HEK293 (cell line): ENCODE results near the gene CYP27C1.

Source experiments
- CTCF ChIA-PET: fragments of 350-600 bp; formaldehyde crosslinking; extraction: SDS; loops from one replicate; lab custom pipeline; 2021; ENCODE audit warnings: antibody characterized with exemption; lab: Yijun Ruan, JAX
- POLR2A ChIA-PET: fragments of 300-600 bp; formaldehyde crosslinking; extraction: SDS; loops from one replicate; lab custom pipeline; 2020; ENCODE audit warnings: antibody characterized with exemption, inconsistent platforms; lab: Yijun Ruan, JAX
- H3K27ac ChIP-seq: fragments of 200-500 bp; sonication (Bioruptor generic); 2 replicates; pipeline ENCODE4 v1.5.1; 2014; ENCODE audit warnings: low read depth, low read length, control low read depth, inconsistent platforms; ENCODE audit errors: extremely low read depth
- H3K36me3 ChIP-seq, 2 experiments: fragments of 200-500 bp in 1 of 2; sonication (Bioruptor generic) in 1 of 2; 1 replicate in 1 of 2; 2 replicates in 1 of 2; pipeline ENCODE4 v1.5.1; 2014 to 2017; ENCODE audit warnings: inconsistent platforms in 2 of 2, low read length in 2 of 2; ENCODE audit not compliant: control insufficient read depth in 2 of 2, insufficient read depth in 1 of 2
- H3K4me1 ChIP-seq: fragments of 200-500 bp; sonication (Bioruptor generic); 2 replicates; pipeline ENCODE4 v1.5.1; 2014; ENCODE audit warnings: mild to moderate bottlenecking, low read length, inconsistent platforms; ENCODE audit not compliant: control insufficient read depth, insufficient read depth
- H3K4me3 ChIP-seq: 2 replicates; pipeline ENCODE4 v1.5.1; 2011; ENCODE audit warnings: low read depth, mild to moderate bottlenecking, control low read depth, low read length, moderate library complexity
- H3K9me3 ChIP-seq: fragments of 200-500 bp; sonication (Bioruptor generic); 2 replicates; pipeline ENCODE4 v1.5.1; 2014; ENCODE audit warnings: low read depth, low read length, inconsistent platforms; ENCODE audit not compliant: control insufficient read depth, insufficient read depth
- FEZF1 ChIP-seq: fragments of 450-650 bp; formaldehyde crosslinking; IDR thresholded peaks from 2 replicates; pipeline ENCODE4 v1.5.1; 2016; ENCODE audit warnings: missing biosample characterization, missing genetic modification characterization
- GLIS1 ChIP-seq: fragments of 450-650 bp; formaldehyde crosslinking; IDR thresholded peaks from 2 replicates; pipeline ENCODE4 v1.5.1; 2016; ENCODE audit warnings: missing biosample characterization, missing genetic modification characterization
- HOXA7 ChIP-seq: sonication (generic); formaldehyde crosslinking; IDR thresholded peaks from 2 replicates; pipeline ENCODE4 v1.8.1; 2022; ENCODE audit warnings: missing genetic modification reagents, borderline replicate concordance
- MZF1 ChIP-seq: fragments of 450-650 bp; formaldehyde crosslinking; IDR thresholded peaks from 2 replicates; pipeline ENCODE4 v1.5.1; 2017; ENCODE audit warnings: missing biosample characterization, missing genetic modification characterization, borderline replicate concordance
- SP7 ChIP-seq: fragments of 450-650 bp; formaldehyde crosslinking; IDR thresholded peaks from 2 replicates; pipeline ENCODE4 v1.5.1; 2016; ENCODE audit warnings: missing biosample characterization, missing genetic modification characterization
- YY2 ChIP-seq: fragments of 450-650 bp; formaldehyde crosslinking; IDR thresholded peaks from 2 replicates; pipeline ENCODE4 v1.5.1; 2016; ENCODE audit warnings: missing biosample characterization, missing genetic modification characterization
- ZFP3 ChIP-seq: fragments of 450-650 bp; formaldehyde crosslinking; IDR thresholded peaks from 2 replicates; pipeline ENCODE4 v1.5.1; 2016; ENCODE audit warnings: low read depth, missing biosample characterization, missing genetic modification characterization
- ZNF10 ChIP-seq: fragments of 450-650 bp; formaldehyde crosslinking; IDR thresholded peaks from 2 replicates; pipeline ENCODE4 v1.5.1; 2017; ENCODE audit warnings: missing biosample characterization, missing genetic modification characterization
- ZNF114 ChIP-seq: fragments of 450-650 bp; formaldehyde crosslinking; IDR thresholded peaks from 2 replicates; pipeline ENCODE4 v1.5.0; 2017; ENCODE audit warnings: missing biosample characterization, missing genetic modification characterization
- ZNF174 ChIP-seq: fragments of 450-650 bp; formaldehyde crosslinking; IDR thresholded peaks from 2 replicates; pipeline ENCODE4 v1.5.0; 2017; ENCODE audit warnings: missing biosample characterization, mild to moderate bottlenecking, missing genetic modification characterization
- ZNF184 ChIP-seq: fragments of 450-650 bp; IDR thresholded peaks from 2 replicates; pipeline ENCODE4 v1.5.1; 2018; ENCODE audit warnings: missing biosample characterization, mild to moderate bottlenecking, missing genetic modification characterization
- ZNF214 ChIP-seq: fragments of 450-650 bp; formaldehyde crosslinking; IDR thresholded peaks from 2 replicates; pipeline ENCODE4 v1.5.1; 2017; ENCODE audit warnings: missing biosample characterization, mild to moderate bottlenecking, missing genetic modification characterization, borderline replicate concordance
- ZNF223 ChIP-seq: fragments of 450-650 bp; formaldehyde crosslinking; IDR thresholded peaks from 2 replicates; pipeline ENCODE4 v1.5.1; 2016; ENCODE audit warnings: missing biosample characterization, missing genetic modification characterization
- ZNF266 ChIP-seq: fragments of 450-650 bp; formaldehyde crosslinking; IDR thresholded peaks from 2 replicates; pipeline ENCODE4 v1.5.1; 2016; ENCODE audit warnings: missing biosample characterization, missing genetic modification characterization, low read depth
- ZNF292 ChIP-seq: fragments of 450-650 bp; formaldehyde crosslinking; IDR thresholded peaks from 2 replicates; pipeline ENCODE4 v1.5.1; 2016; ENCODE audit warnings: low read depth, missing biosample characterization, missing genetic modification characterization, borderline replicate concordance
- ZNF311 ChIP-seq: fragments of 450-650 bp; formaldehyde crosslinking; IDR thresholded peaks from 2 replicates; pipeline ENCODE4 v1.5.1; 2017; ENCODE audit warnings: missing biosample characterization, missing genetic modification characterization, borderline replicate concordance
- ZNF37A ChIP-seq: fragments of 450-650 bp; IDR thresholded peaks from 2 replicates; pipeline ENCODE4 v1.5.1; 2018; ENCODE audit warnings: missing biosample characterization, missing genetic modification characterization
- ZNF416 ChIP-seq: fragments of 450-650 bp; formaldehyde crosslinking; IDR thresholded peaks from 2 replicates; pipeline ENCODE4 v1.5.1; 2016; ENCODE audit warnings: missing biosample characterization, missing genetic modification characterization
- ZNF518A ChIP-seq: fragments of 450-650 bp; formaldehyde crosslinking; conservative IDR thresholded peaks from 2 replicates; pipeline ENCODE4 v1.5.1; 2016; ENCODE audit warnings: low read depth, missing biosample characterization, missing genetic modification characterization
- ZNF596 ChIP-seq: fragments of 450-650 bp; IDR thresholded peaks from 2 replicates; pipeline ENCODE4 v1.5.0; 2018; ENCODE audit warnings: missing biosample characterization, mild to moderate bottlenecking, missing genetic modification characterization, moderate library complexity
- ZNF626 ChIP-seq: fragments of 450-650 bp; sonication (Bioruptor Pico); formaldehyde crosslinking; IDR thresholded peaks from 2 replicates; pipeline ENCODE4 v1.5.1; 2018; ENCODE audit warnings: missing biosample characterization, missing genetic modification characterization, inconsistent platforms
- ZNF660 ChIP-seq: fragments of 450-650 bp; IDR thresholded peaks from 2 replicates; pipeline ENCODE4 v1.5.1; 2018; ENCODE audit warnings: missing biosample characterization, mild to moderate bottlenecking, missing genetic modification characterization
- ZNF670 ChIP-seq: fragments of 450-650 bp; formaldehyde crosslinking; IDR thresholded peaks from 2 replicates; pipeline ENCODE4 v1.5.1; 2016; ENCODE audit warnings: missing biosample characterization, missing genetic modification characterization, low read depth
- ZSCAN16 ChIP-seq: fragments of 450-650 bp; formaldehyde crosslinking; IDR thresholded peaks from 2 replicates; pipeline ENCODE4 v1.5.1; 2016; ENCODE audit warnings: missing biosample characterization, missing genetic modification characterization
- ZXDB ChIP-seq: fragments of 450-650 bp; formaldehyde crosslinking; IDR thresholded peaks from 2 replicates; pipeline ENCODE4 v1.5.1; 2016; ENCODE audit warnings: missing biosample characterization, missing genetic modification characterization
- TF ChIP-seq, protein P1 (sequence below): fragments of 450-650 bp; formaldehyde crosslinking; optimal IDR thresholded peaks from 2 replicates; pipeline ENCODE3; 2016; ENCODE audit warnings: missing biosample characterization, mild to moderate bottlenecking, missing genetic modification characterization
- TF ChIP-seq, protein P2 (sequence below): fragments of 450-650 bp; formaldehyde crosslinking; IDR thresholded peaks from 2 replicates; pipeline ENCODE4 v1.5.1; 2016; ENCODE audit warnings: missing biosample characterization, missing genetic modification characterization

CYP27C1 gene

GRCh38 chr2:127173057-127173456 lies 47.0 kb downstream of the CYP27C1 start:
- no peaks in the 10 kb centered on the region for H3K36me3 ChIP-seq
- no peak overlapping the region for H3K4me3 ChIP-seq
- no peak overlapping the region for H3K27ac ChIP-seq
- CTCF ChIA-PET: interaction anchor here (0.5 to 1.2 kb wide), 2 partner anchors 9 to 202 kb away, joined by 3 to 6 read pairs; no protein-coding TSS in a partner anchor
- POLR2A ChIA-PET: no interaction called here
- TF ChIP-seq ZNF114: no peak
- no peak for TF ChIP-seq ZNF660 (tag by site-specific recombination)
- no peak for TF ChIP-seq HOXA7 (CRISPR knock-in tag)
- no peak for TF ChIP-seq ZNF223 (tag by site-specific recombination)
- TF ChIP-seq ZNF214 (tag by site-specific recombination): no peak
- no peak for TF ChIP-seq ZNF626 (tag by site-specific recombination)
- TF ChIP-seq ZNF266 (tag by site-specific recombination): no peak
- no peak for TF ChIP-seq ZNF518A
- TF ChIP-seq ZXDB (tag by site-specific recombination): no peak
- no peak for TF ChIP-seq ZNF37A (tag by site-specific recombination)
- TF ChIP-seq ZNF670 (tag by site-specific recombination): no peak
- TF ChIP-seq YY2: no peak
- no peak for TF ChIP-seq ZNF174 (tag by site-specific recombination)
- TF ChIP-seq, all 188 proteins: peak for 0
- Histone ChIP-seq H3K9me3 (no peaks in the 10 kb centered on the region), H3K4me1 (no peaks in the 10 kb centered on the region)

- Histone ChIP-seq H3K4me3 (no peak overlapping the region), H3K36me3 (no peaks in the 10 kb centered on the region), H3K27ac (no peak overlapping the region), H3K4me1 (no peaks in the 10 kb centered on the region), H3K9me3 (no peaks in the 10 kb centered on the region)
- ChIA-PET CTCF (interaction anchor here (1.2 to 1.5 kb wide), 2 partner anchors 104 to 201 kb away, joined by 6 to 9 read pairs; no protein-coding TSS in a partner anchor), POLR2A (no interaction called here)
- TF ChIP-seq FEZF1: no peak
- no peak for TF ChIP-seq ZNF292 (tag by site-specific recombination)
- TF ChIP-seq ZNF184: no peak
- no peak for TF ChIP-seq SP7
- TF ChIP-seq, protein P1, sequence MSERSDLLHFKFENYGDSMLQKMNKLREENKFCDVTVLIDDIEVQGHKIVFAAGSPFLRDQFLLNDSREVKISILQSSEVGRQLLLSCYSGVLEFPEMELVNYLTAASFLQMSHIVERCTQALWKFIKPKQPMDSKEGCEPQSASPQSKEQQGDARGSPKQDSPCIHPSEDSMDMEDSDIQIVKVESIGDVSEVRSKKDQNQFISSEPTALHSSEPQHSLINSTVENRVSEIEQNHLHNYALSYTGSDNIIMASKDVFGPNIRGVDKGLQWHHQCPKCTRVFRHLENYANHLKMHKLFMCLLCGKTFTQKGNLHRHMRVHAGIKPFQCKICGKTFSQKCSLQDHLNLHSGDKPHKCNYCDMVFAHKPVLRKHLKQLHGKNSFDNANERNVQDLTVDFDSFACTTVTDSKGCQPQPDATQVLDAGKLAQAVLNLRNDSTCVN (tag by site-specific recombination): no peak
- TF ChIP-seq MZF1: no peak
- TF ChIP-seq, protein P2, sequence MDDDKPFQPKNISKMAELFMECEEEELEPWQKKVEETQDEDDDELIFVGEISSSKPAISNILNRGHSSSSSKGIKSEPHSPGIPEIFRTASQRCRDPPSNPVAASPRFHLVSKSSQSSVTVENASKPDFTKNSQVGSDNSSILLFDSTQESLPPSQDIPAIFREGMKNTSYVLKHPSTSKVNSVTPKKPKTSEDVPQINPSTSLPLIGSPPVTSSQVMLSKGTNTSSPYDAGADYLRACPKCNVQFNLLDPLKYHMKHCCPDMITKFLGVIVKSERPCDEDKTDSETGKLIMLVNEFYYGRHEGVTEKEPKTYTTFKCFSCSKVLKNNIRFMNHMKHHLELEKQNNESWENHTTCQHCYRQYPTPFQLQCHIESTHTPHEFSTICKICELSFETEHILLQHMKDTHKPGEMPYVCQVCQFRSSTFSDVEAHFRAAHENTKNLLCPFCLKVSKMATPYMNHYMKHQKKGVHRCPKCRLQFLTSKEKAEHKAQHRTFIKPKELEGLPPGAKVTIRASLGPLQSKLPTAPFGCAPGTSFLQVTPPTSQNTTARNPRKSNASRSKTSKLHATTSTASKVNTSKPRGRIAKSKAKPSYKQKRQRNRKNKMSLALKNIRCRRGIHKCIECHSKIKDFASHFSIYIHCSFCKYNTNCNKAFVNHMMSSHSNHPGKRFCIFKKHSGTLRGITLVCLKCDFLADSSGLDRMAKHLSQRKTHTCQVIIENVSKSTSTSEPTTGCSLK (tag by site-specific recombination): no peak
- no peak for TF ChIP-seq ZNF416
- no peak for TF ChIP-seq GLIS1 (tag by site-specific recombination)
- TF ChIP-seq ZSCAN16 (tag by site-specific recombination): no peak
- no peak for TF ChIP-seq ZFP3 (tag by site-specific recombination)
- no peak for TF ChIP-seq ZNF596 (tag by site-specific recombination)
- no peak for TF ChIP-seq ZNF311 (tag by site-specific recombination)
- TF ChIP-seq ZNF10 (tag by site-specific recombination): no peak
Observed at GRCh38 chr2:127172306-127172705, 47.8 kb downstream of the CYP27C1 start.
